Stimulated activated CD4-positive, alpha-beta T cell treated with anti-CD3 and anti-CD28 coated beads, Interleukin-1b, Interleukin-23, amount 100 ng/mL, for 4 hours (primary cell): Measurements from ENCODE around the gene IFNA14.
"Not testable (repeated sequence)": the region's sequence is repeated elsewhere in the genome, so short reads cannot be mapped to it uniquely, and the experiment has no call there.

Experiments
- DNase-seq, 2 donors: peaks; one replicate each; pipeline ENCODE4 v3.0.0-alpha.2; 2020; ENCODE audit warnings: low read depth in 2 of 2

Gene IFNA14

GRCh38 chr9:21239911-21240310, at the start of gene IFNA14:
Gene IFNA14, minus strand, starts transcription at chr9:21240005. Its CDS starts 70 bp downstream, at chr9:21239935.
- DNase-seq, result no peak

- DNase-seq, result no peak
Measured at GRCh38 chr9:21287280-21287679, 47.5 kb upstream of the IFNA14 start.

DNA sequence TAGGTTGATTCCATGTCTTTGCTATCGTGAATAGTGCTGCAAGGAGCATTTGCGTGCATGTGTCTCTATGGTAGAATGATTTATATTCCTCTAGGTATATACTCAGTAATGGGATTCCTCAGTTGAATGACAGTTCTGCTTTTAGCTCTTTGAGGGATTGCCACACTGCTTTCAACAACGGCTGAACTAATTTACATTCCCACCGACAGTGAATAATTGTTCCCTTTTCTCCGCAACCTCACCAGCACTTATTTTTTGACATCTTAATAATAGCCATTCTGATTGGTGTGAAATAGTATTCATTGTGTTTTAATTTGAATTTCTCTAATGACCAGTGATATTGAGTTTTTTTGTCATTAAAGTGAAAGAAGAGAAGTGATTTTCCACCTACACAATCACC, 46.9 kb upstream of the IFNA14 start:
- DNase-seq, result no peak

- DNase-seq, result no peak
Measured at GRCh38 chr9:21286099-21286498, 46.3 kb upstream of the IFNA14 start.

DNA sequence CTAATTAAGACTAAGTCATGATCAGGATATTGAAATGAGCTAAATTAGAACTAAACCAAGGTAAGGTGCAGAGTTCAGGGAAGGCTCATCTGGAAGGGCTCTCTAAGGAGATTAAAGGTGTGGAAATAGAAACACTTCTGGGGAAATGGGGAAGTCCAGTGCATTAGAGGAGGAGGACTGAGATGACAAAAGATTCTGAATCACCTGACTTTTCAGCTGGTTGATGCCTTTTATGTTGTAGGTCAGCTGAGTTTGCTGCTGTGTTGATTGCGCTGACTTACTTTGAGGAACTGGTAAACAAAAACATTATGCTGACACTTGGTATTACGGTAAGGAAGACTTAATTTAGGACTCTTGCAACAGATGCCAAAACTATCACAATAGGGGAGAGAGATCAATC, 41.5 kb upstream of the IFNA14 start:
- no peak for DNase-seq

- DNase-seq, result no peak
Measured at GRCh38 chr9:21268347-21268657, 28.5 kb upstream of the IFNA14 start.

DNA sequence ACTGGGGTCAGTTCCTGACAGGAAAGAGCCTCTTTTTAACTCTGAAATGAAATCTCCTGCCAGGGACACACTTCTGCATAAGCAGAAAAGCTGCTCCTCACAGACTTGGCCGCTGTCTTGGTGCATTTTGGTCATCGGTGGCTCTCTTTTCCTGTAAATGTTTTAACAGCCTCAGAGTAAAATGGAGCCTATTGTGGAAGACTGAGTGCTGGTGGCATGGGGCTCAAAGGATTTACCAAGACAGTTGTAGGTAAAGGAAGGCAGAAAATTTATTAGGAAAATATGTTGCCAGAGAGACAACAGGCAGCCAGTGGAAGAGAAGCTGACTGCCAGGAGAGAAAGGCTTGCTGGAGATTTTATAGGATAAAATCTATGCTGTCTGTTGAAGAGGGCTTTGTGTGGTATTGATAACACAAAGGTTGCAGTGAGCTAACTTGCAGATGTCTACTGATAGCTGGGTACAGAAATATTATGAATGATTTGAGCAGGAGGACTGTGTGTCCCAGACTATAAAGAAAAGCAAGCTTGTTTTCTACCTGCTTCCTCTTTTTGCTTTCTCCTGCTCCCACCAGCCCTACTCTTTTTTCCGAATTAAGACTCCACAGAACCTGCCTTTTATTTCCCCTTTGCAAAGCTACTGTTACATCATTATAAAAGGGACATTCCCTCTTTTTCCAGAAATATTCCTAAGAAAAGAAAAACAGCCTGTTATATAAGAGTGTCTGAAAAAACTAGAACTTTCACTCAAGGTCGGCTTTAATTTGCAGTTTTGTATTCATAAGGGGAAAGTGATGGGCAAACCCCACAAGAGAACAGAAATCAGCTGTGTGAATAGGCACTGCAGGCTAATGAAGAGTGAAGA, 27.9 kb upstream of the IFNA14 start:
- DNase-seq, result no peak

- DNase-seq, result no peak
Measured at GRCh38 chr9:21266733-21267484, 27.1 kb upstream of the IFNA14 start.

- no peak for DNase-seq
Measured at GRCh38 chr9:21265421-21266189, 25.8 kb upstream of the IFNA14 start.

GRCh38 chr9:21255538-21256212, 15.9 kb upstream of the IFNA14 start:
- no peak for DNase-seq

GRCh38 chr9:21252721-21253547, 13.1 kb upstream of the IFNA14 start:
- no peak for DNase-seq

DNA sequence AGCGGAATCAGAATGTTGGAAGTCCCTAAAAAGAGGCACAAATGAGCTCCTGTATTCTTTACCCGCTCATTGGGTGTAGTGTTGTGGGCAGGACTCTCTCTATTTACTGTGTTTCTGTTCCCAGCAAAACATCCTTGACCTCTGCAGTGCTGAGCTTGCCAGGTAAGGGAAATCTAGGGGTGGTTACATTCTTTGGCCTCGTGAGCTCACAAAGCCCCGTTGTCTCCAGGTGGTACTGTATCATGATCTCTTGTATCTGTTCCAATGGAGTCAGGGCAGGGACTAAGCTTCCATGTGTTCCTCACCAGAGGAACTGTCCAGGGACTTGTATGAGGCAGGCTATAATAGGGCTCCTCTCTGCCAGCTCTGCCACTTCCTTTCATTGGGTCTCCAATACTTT, 11.8 kb upstream of the IFNA14 start:
- no peak for DNase-seq

- DNase-seq, result no peak
Measured at GRCh38 chr9:21251190-21251589, 11.4 kb upstream of the IFNA14 start.

- DNase-seq, result no peak
Measured at GRCh38 chr9:21244836-21245235, 5.0 kb upstream of the IFNA14 start.

DNA sequence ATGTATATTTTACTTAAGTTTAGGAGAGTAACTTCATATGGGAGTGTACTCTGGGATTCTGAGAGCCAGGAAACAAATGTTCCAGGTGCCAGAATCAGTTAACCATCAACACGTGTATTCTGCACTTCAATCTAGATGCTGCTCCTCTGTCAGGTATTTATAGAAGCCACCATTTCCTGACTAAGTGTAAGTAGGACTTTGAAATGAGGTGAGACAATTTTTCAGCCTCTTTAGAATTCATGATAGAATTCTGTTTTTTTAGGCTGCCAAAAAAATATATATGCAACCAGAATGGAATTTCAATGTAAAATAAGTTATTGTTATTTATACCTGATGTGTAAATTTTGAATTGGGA, 3.5 kb downstream of the IFNA14 start:
- DNase-seq, result not testable (repeated sequence)

DNA sequence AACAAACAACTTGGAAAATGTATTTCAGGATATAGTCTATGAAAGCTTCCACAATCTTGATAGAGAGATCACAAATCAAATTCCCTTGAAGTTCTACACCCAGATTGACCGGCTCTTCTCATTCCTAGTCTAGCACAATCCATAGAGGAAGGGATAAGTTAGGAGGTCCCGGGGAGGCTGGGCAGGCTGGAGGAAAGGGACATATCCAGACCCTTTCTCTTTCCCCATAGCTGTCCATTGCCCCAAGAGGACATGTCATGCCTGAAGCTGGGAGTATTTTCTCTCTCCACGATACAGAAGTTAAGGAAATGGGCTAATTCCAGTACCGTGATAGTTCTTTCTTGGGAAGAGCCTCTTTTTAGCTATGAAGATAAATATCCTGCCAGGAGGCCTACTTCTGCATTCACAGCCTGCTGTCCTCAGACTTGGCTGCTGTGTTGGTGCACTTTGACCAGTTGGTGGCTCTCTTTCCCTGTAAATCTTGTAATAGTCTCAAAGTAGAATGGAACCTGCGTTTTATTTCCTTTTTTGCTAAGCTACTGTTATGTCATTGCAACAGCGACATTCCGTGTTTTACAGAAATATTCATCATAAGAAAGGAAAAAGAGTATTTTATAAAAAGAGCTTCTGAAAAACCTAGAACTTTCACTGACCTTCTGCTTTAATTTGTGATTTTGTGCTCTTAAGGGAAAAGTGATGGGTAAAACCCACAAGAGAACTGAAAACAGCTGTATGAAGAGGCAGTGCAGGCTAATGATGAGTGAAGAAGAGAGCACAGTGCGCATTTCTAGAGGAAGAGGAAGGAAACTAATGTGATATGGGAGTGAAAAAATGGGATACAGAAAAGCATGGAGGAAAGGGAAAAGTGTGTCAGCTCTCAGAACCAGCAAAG, 4.1 kb downstream of the IFNA14 start:
- peak in 1 of 2 donors; percentile 2 for DNase-seq

- no peak for DNase-seq
Measured at GRCh38 chr9:21234153-21234687, 5.6 kb downstream of the IFNA14 start.

- no peak for DNase-seq
Measured at GRCh38 chr9:21233258-21233657, 6.5 kb downstream of the IFNA14 start.

DNA sequence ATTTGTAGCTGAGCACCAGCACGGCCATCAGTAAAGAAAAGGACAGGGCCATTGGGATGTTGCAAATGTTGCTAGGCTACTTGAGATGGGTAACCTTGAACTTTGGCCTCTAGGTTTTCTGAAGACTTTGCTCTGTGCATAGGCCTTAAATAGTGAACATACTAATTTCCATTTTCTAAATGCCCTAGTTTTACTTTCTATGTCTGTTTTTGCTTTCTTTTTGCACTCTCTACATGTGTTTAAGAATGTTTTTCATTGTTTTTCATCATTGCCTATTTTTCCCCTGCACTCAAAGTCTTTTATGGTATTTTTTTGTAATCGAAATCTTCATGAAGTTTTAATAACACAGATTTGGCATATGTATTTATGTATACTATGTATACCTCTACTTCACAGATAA, 11.7 kb downstream of the IFNA14 start, which contains the start of gene IFNA17:
Gene IFNA17 (minus strand): TSS at position 101 of the 400 bp plus-strand sequence. CDS start 49 bp downstream, at position 52.
- no peak for DNase-seq

DNA sequence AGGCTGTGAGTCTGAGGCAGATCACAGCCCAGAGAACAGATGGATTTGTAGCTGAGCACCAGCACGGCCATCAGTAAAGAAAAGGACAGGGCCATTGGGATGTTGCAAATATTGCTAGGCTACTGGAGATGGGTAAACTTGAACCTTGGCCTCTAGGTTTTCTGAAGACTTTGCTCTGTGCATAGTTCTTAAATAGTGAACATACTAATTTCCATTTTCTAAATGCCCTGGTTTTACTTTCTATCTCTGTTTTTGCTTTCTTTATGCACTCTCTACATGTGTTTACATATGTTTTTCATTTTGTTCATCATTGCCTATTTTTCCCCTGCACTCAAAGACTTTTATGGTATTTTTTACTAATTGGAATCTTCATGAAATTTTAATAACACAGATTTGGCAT, 22.6 kb downstream of the IFNA14 start, which contains the start of gene IFNA16:
Gene IFNA16 (minus strand): TSS at position 101 of the 400 bp plus-strand sequence. CDS start 6 bp downstream, at position 95.
- DNase-seq, result not testable (repeated sequence)
